H1 (cell line): ENCODE results near the gene MAPKAPK5. TPM values are rescaled to one million over a fixed set of nuclear protein-coding genes. Genes with fewer than 3 reads are reported as not detected.
"Not testable (repeated sequence)": the region's sequence is repeated elsewhere in the genome, so short reads cannot be mapped to it uniquely, and the experiment has no call there.

Experiments used
- CTCF ChIA-PET: fragments of 300-600 bp; sonication (Branson Sonifier 250); formaldehyde crosslinking; loops from one replicate; lab custom pipeline; 2021; ENCODE audit not compliant: partially characterized antibody; lab: Charles Lee
- POLR2A ChIA-PET: fragments of 300-600 bp; sonication (Branson Sonifier 250); formaldehyde crosslinking; loops from one replicate; lab custom pipeline; 2021; ENCODE audit warnings: inconsistent platforms; ENCODE audit not compliant: partially characterized antibody; lab: Charles Lee
- DNase-seq, 2 experiments: peaks; one replicate each; pipeline versions ENCODE4 v3.0.0 to v3.0.0-alpha.2; 2010 to 2022; ENCODE audit warnings: low spot score in 2 of 2, low read depth in 1 of 2, mixed read lengths in 1 of 2
- FAIRE-seq: peaks from 2 replicates; lab custom pipeline; 2011; peaks lifted over from hg19 to GRCh38; lab: Jason Lieb, UNC
- H2AFZ ChIP-seq: 2 replicates; pipeline ENCODE4 v1.8.1; 2012; ENCODE audit warnings: low read length, inconsistent platforms
- H2AK5ac ChIP-seq: 2 replicates; pipeline ENCODE4 v1.6.1; 2013; ENCODE audit warnings: low read depth, low read length
- H2BK120ac ChIP-seq: replicated peaks from 2 replicates; pipeline ENCODE3; 2013; ENCODE audit warnings: low read depth, low read length, inconsistent platforms
- H2BK12ac ChIP-seq: 2 replicates; pipeline ENCODE4 v1.6.1; 2013; ENCODE audit warnings: low read depth, low read length
- H2BK15ac ChIP-seq: 2 replicates; pipeline ENCODE4 v1.6.1; 2013; ENCODE audit warnings: low read length
- H2BK20ac ChIP-seq: 2 replicates; pipeline ENCODE4 v1.6.1; 2013; ENCODE audit warnings: low read length
- H2BK5ac ChIP-seq: 2 replicates; pipeline ENCODE4 v1.6.1; 2013; ENCODE audit warnings: low read depth, low read length
- H3K14ac ChIP-seq: 2 replicates; pipeline ENCODE4 v1.6.1; 2013; ENCODE audit warnings: inconsistent platforms; ENCODE audit not compliant: insufficient read length
- H3K18ac ChIP-seq: 2 replicates; pipeline ENCODE4 v1.6.1; 2013; ENCODE audit warnings: low read length; ENCODE audit errors: extremely low read depth
- H3K23ac ChIP-seq: 2 replicates; pipeline ENCODE4 v1.6.1; 2013; ENCODE audit warnings: inconsistent platforms; ENCODE audit not compliant: insufficient read length
- H3K23me2 ChIP-seq: 2 replicates; pipeline ENCODE4 v1.6.1; 2013; ENCODE audit warnings: low read depth, low read length
- H3K27ac ChIP-seq: 2 replicates; pipeline ENCODE4 v1.6.1; 2011; ENCODE audit warnings: low read depth, low read length, inconsistent platforms
- H3K27me3 ChIP-seq, 4 experiments: replicated peaks in 1 of 4; 1 replicate in 1 of 4; 2 replicates in 3 of 4; pipeline versions ENCODE4 v1.6.1 to v1.8.1; 2011 to 2013; ENCODE audit warnings: low read length in 3 of 4, mild to moderate bottlenecking in 3 of 4, inconsistent platforms in 2 of 4, mixed read lengths in 2 of 4, moderate library complexity in 1 of 4; ENCODE audit not compliant: control insufficient read depth in 3 of 4, insufficient read depth in 3 of 4; ENCODE audit errors: extremely low read depth in 1 of 4
- H3K36me3 ChIP-seq, 4 experiments: 2 replicates each; pipeline versions ENCODE4 v1.6.1 to v1.8.1; 2011 to 2013; ENCODE audit warnings: mild to moderate bottlenecking in 4 of 4, low read length in 3 of 4, moderate library complexity in 2 of 4, control low read depth in 1 of 4, inconsistent platforms in 1 of 4; ENCODE audit not compliant: insufficient read depth in 4 of 4, control insufficient read depth in 2 of 4
- H3K4ac ChIP-seq: replicated peaks from 2 replicates; pipeline ENCODE3; 2013; ENCODE audit warnings: low read length, low read depth, mixed read lengths, inconsistent platforms; ENCODE audit not compliant: insufficient read length
- H3K4me1 ChIP-seq, 4 experiments: replicated peaks in 1 of 4; 1 replicate in 1 of 4; 2 replicates in 3 of 4; pipeline versions ENCODE4 v1.6.1 to v1.8.1; 2011 to 2013; ENCODE audit warnings: low read length in 3 of 4, inconsistent platforms in 2 of 4, mixed read lengths in 1 of 4; ENCODE audit not compliant: insufficient read depth in 4 of 4, control insufficient read depth in 3 of 4
- H3K4me2 ChIP-seq, 2 experiments: 2 replicates each; pipeline versions ENCODE4 v1.6.1 to v1.8.1; 2011 to 2013; ENCODE audit warnings: low read depth in 2 of 2, low read length in 2 of 2, control low read depth in 1 of 2, inconsistent platforms in 1 of 2, mild to moderate bottlenecking in 1 of 2; ENCODE audit not compliant: insufficient read depth in 1 of 2
- H3K4me3 ChIP-seq, 4 experiments: fragments of 200-600, 300-600 bp in 1 of 4; sonication (generic), shearing (Covaris generic), sonication (Bioruptor Twin) in 1 of 4; 2 replicates each; pipeline versions ENCODE4 v1.5.1 to v1.8.1; 2011 to 2016; ENCODE audit warnings: low read length in 4 of 4, low read depth in 3 of 4, control low read depth in 2 of 4, inconsistent platforms in 2 of 4, mild to moderate bottlenecking in 2 of 4, mixed read lengths in 1 of 4, moderate library complexity in 1 of 4; ENCODE audit not compliant: insufficient read depth in 2 of 4; ENCODE audit errors: extremely low read depth in 1 of 4
- H3K56ac ChIP-seq: replicated peaks from 2 replicates; pipeline ENCODE3; 2013; ENCODE audit warnings: low read depth, mild to moderate bottlenecking, mixed read lengths, low read length, inconsistent platforms; ENCODE audit not compliant: insufficient read length
- H3K79me1 ChIP-seq: 2 replicates; pipeline ENCODE4 v1.6.1; 2013; ENCODE audit warnings: low read depth, low read length, control low read depth
- H3K79me2 ChIP-seq, 2 experiments: 2 replicates each; pipeline versions ENCODE4 v1.6.1 to v1.8.1; 2012 to 2013; ENCODE audit warnings: low read length in 2 of 2, mild to moderate bottlenecking in 2 of 2, inconsistent platforms in 1 of 2; ENCODE audit not compliant: insufficient read depth in 2 of 2, control insufficient read depth in 1 of 2
- H3K9ac ChIP-seq, 4 experiments: replicated peaks in 1 of 4; 1 replicate in 1 of 4; 2 replicates in 3 of 4; pipeline versions ENCODE4 v1.6.1 to v1.8.1; 2011 to 2013; ENCODE audit warnings: low read depth in 3 of 4, low read length in 3 of 4, control low read depth in 2 of 4, mild to moderate bottlenecking in 2 of 4, moderate library complexity in 2 of 4, inconsistent platforms in 1 of 4; ENCODE audit errors: extremely low read depth in 1 of 4
- H3K9me3 ChIP-seq, 2 experiments: 2 replicates each; pipeline versions ENCODE4 v1.6.1 to v1.8.1; 2012 to 2013; ENCODE audit warnings: mild to moderate bottlenecking in 2 of 2, moderate library complexity in 2 of 2, control low read depth in 1 of 2, inconsistent platforms in 1 of 2, low read depth in 1 of 2, low read length in 1 of 2, mixed read lengths in 1 of 2; ENCODE audit not compliant: insufficient read depth in 2 of 2
- H4K20me1 ChIP-seq, 2 experiments: replicated peaks in 1 of 2; 2 replicates each; pipeline versions ENCODE3 to v1.8.1; 2011 to 2013; ENCODE audit warnings: inconsistent platforms in 2 of 2, low read length in 2 of 2, mild to moderate bottlenecking in 1 of 2; ENCODE audit not compliant: insufficient read depth in 2 of 2, control insufficient read depth in 1 of 2
- H4K5ac ChIP-seq: 2 replicates; pipeline ENCODE4 v1.6.1; 2013; ENCODE audit warnings: low read length, low read depth, mixed read lengths, inconsistent platforms; ENCODE audit not compliant: insufficient read length
- H4K8ac ChIP-seq: 2 replicates; pipeline ENCODE4 v1.8.0; 2013; ENCODE audit warnings: mild to moderate bottlenecking, moderate library complexity, low read length, inconsistent platforms; ENCODE audit not compliant: insufficient read depth; ENCODE audit errors: extremely low read depth
- H4K91ac ChIP-seq: replicated peaks from 2 replicates; pipeline ENCODE3; 2013; ENCODE audit warnings: low read length, mixed read lengths, inconsistent platforms; ENCODE audit not compliant: insufficient read length
- WGBS, 2 experiments: shearing (Covaris generic) in 1 of 2; methylation state at CpG; one replicate each; pipeline versions ENCODE4 v1.1.6 to v1.1.7; 2013 to 2015; ENCODE audit warnings: low lambda C conversion rate in 2 of 2, mixed read lengths in 2 of 2, inconsistent platforms in 1 of 2, low coverage in 1 of 2, missing lambda C conversion rate in 1 of 2; ENCODE audit not compliant: insufficient replicate concordance in 2 of 2, insufficient coverage in 1 of 2, insufficient read length in 1 of 2; ENCODE audit errors: extremely low coverage in 1 of 2, missing lambda C conversion rate in 1 of 2; 5-methylcytosine and 5-hydroxymethylcytosine counted together
- polyA plus RNA-seq, 7 experiments: library from polyadenylated mRNA; depleted of rRNA in 3 of 7; stranded (reverse) in 5 of 7; unstranded in 2 of 7; fragments of >200 nt in 5 of 7; fragments of 200-250 nt in 2 of 7; gene quantifications; 1 replicate in 5 of 7; 2 replicates in 1 of 7; 4 replicates in 1 of 7; pipeline versions ENCODE4 v1.2.1 to v1.2.3, GENCODE V29; 2011 to 2013; ENCODE audit warnings: missing spikeins in 2 of 7, mixed read lengths in 2 of 7
- total RNA-seq: library from RNA; stranded (reverse); fragmentation: NEBNext Ultra II Directional; extraction: Animal tissue kit (Norgen Biotek cat#: 25700); gene quantifications from 2 replicates; pipeline ENCODE4 v1.2.1, GENCODE V29; 2021

Gene MAPKAPK5
- total and polyA plus RNA-seq, 2 of the 8 experiments (the other 6 are each of a cell fraction or from before 2014, with no cell fraction given) = 40.0 to 91.5 TPM

GRCh38 chr12:111816898-111817297 lies 25.1 kb upstream of the MAPKAPK5 start:
- not testable (repeated sequence) for H3K23ac ChIP-seq, H2BK120ac ChIP-seq, H2BK12ac ChIP-seq, H2AK5ac ChIP-seq, H4K8ac ChIP-seq, H2AFZ ChIP-seq, DNase-seq, FAIRE-seq, H3K4me3 ChIP-seq, H2BK15ac ChIP-seq, H3K79me1 ChIP-seq, H2BK5ac ChIP-seq, H4K5ac ChIP-seq, H4K20me1 ChIP-seq, H3K27ac ChIP-seq, H3K14ac ChIP-seq, H3K9ac ChIP-seq, H3K56ac ChIP-seq, H3K18ac ChIP-seq, H3K36me3 ChIP-seq, H3K4ac ChIP-seq, H3K4me1 ChIP-seq, H3K9me3 ChIP-seq, H4K91ac ChIP-seq, H3K23me2 ChIP-seq, H3K4me2 ChIP-seq, H3K79me2 ChIP-seq, H3K27me3 ChIP-seq, H2BK20ac ChIP-seq
- POLR2A ChIA-PET = interaction anchor here (1.0 kb wide), 1 partner anchor 292 kb away, joined by 3 read pairs; the partner anchor contains the start of gene NAA25
- 89% methylated on average over 3 of the region's 3 CpGs; no CpG with 5 or more reads in 1 of the 2 experiments for WGBS, 2 experiments
- CTCF ChIA-PET = interaction anchor here (0.9 to 9.0 kb wide), 4 partner anchors 49 to 73 kb away, joined by 3 to 165 read pairs (median 3); no protein-coding TSS in a partner anchor
